DMS114 treated with DMSO at 0.1 percent for 48 hours (cell line): Measurements from ENCODE around the gene EIF4E.
A peak's percentile ranks its signal among the peaks of the same experiment; 100 is the strongest.
"Not testable (repeated sequence)": the region's sequence is repeated elsewhere in the genome, so short reads cannot be mapped to it uniquely, and the experiment has no call there.

Experiments used
- DNase-seq: peaks from one replicate; lab custom pipeline; 2025; ENCODE audit not compliant: unreplicated experiment; lab: John Stamatoyannopoulos, UW

EIF4E gene

GRCh38 chr4:98928505-98929340, at the start of gene EIF4E:
Gene EIF4E (minus strand): TSS chr4:98929133. CDS start chr4:98929112, 21 bp downstream.
- DNase-seq, result peak; percentile 74

GRCh38 chr4:98977557-98977956, 48.6 kb upstream of the EIF4E start:
- DNase-seq, result no peak

- DNase-seq, result no peak
Observed at GRCh38 chr4:98976716-98977115, 47.8 kb upstream of the EIF4E start.

GRCh38 chr4:98969878-98970785, 41.2 kb upstream of the EIF4E start:
- DNase-seq, result no peak

- no peak for DNase-seq
Observed at GRCh38 chr4:98967786-98968329, 38.9 kb upstream of the EIF4E start.

- no peak for DNase-seq
Observed at GRCh38 chr4:98966926-98967325, 38.0 kb upstream of the EIF4E start.

GRCh38 chr4:98963538-98964433, 34.9 kb upstream of the EIF4E start:
- no peak for DNase-seq

GRCh38 chr4:98961770-98962169, 32.8 kb upstream of the EIF4E start:
- DNase-seq, result no peak

- no peak for DNase-seq
Observed at GRCh38 chr4:98959411-98959810, 30.5 kb upstream of the EIF4E start.

- DNase-seq, result no peak
Observed at GRCh38 chr4:98958065-98958464, 29.1 kb upstream of the EIF4E start.

- no peak for DNase-seq
Observed at GRCh38 chr4:98955229-98955628, 26.3 kb upstream of the EIF4E start.

GRCh38 chr4:98951710-98952109, 22.8 kb upstream of the EIF4E start:
- DNase-seq, result no peak

GRCh38 chr4:98950925-98951324, 22.0 kb upstream of the EIF4E start:
- DNase-seq, result no peak

GRCh38 chr4:98946359-98946758, 17.4 kb upstream of the EIF4E start:
- no peak for DNase-seq

GRCh38 chr4:98945297-98945850, 16.4 kb upstream of the EIF4E start:
- DNase-seq, result no peak

GRCh38 chr4:98939892-98940298, 11.0 kb upstream of the EIF4E start:
- peak; percentile 5 for DNase-seq

GRCh38 chr4:98939438-98939837, 10.5 kb upstream of the EIF4E start:
- DNase-seq, result no peak

GRCh38 chr4:98937986-98938720, 9.2 kb upstream of the EIF4E start:
- DNase-seq, result no peak

GRCh38 chr4:98935633-98936032, 6.7 kb upstream of the EIF4E start:
- no peak for DNase-seq

GRCh38 chr4:98934851-98935250, 5.9 kb upstream of the EIF4E start:
- DNase-seq, result not testable (repeated sequence)
